Suprapubic skin (tissue), 4 donors: ENCODE measurements around the gene LAIR2. TPM values are rescaled to one million over a fixed set of nuclear protein-coding genes. Genes with fewer than 3 reads are reported as not detected.

Experiments
- DNase-seq, 2 donors: peaks; one replicate each; pipeline ENCODE4 v3.0.0-alpha.2; 2019; ENCODE audit warnings: low spot score in 2 of 2
- H3K27ac ChIP-seq: fragments of 200-600 bp; sonication (generic); one replicate; pipeline ENCODE4 v1.5.1; 2019
- H3K27me3 ChIP-seq: fragments of 200-600 bp; sonication (generic); one replicate; pipeline ENCODE4 v1.5.1; 2019
- H3K36me3 ChIP-seq: fragments of 200-600 bp; sonication (generic); one replicate; pipeline ENCODE4 v1.5.1; 2019
- H3K4me1 ChIP-seq: fragments of 200-600 bp; sonication (generic); one replicate; pipeline ENCODE4 v1.5.1; 2019
- H3K4me3 ChIP-seq: fragments of 200-600 bp; sonication (generic); one replicate; pipeline ENCODE4 v1.5.1; 2019; ENCODE audit warnings: mild to moderate bottlenecking
- H3K9me3 ChIP-seq: fragments of 200-600 bp; sonication (generic); one replicate; pipeline ENCODE4 v1.5.1; 2019
- EP300 ChIP-seq: sonication (generic); formaldehyde crosslinking; IDR thresholded peaks from one replicate; pipeline ENCODE4 v1.6.1; 2017; ENCODE audit warnings: antibody characterized with exemption
- POLR2A ChIP-seq, 2 donors: fragments of 450-650 bp; IDR thresholded peaks; one replicate each; pipeline ENCODE4 v1.6.1; 2017; ENCODE audit warnings: antibody characterized with exemption in 2 of 2, mild to moderate bottlenecking in 2 of 2, moderate library complexity in 2 of 2
- POLR2AphosphoS5 ChIP-seq, 3 donors: sonication (generic); formaldehyde crosslinking; IDR thresholded peaks; one replicate each; pipeline ENCODE4 v1.6.1; 2017; ENCODE audit warnings: antibody characterized with exemption in 3 of 3
- WGBS: methylation state at CpG from one replicate; pipeline ENCODE4 v1.1.5; 2018; 5-methylcytosine and 5-hydroxymethylcytosine counted together
- total RNA-seq, 4 donors: library from RNA; depleted of rRNA; stranded (reverse); fragments of >200 nt; gene quantifications; one replicate each; pipeline ENCODE4 v1.1.0, GENCODE V29; 2016
- TF ChIP-seq, protein P1 (sequence below), 2 donors: fragments of 200-600 bp in 1 of 2; fragments of 450-650 bp in 1 of 2; sonication (generic) in 1 of 2; IDR thresholded peaks; one replicate each; pipeline ENCODE4 v1.5.1; 2016 to 2019; ENCODE audit warnings: antibody characterized with exemption in 2 of 2, mild to moderate bottlenecking in 1 of 2, moderate library complexity in 1 of 2

Gene LAIR2
- total RNA-seq, 4 donors from 2014 or later, result not detected

DNA sequence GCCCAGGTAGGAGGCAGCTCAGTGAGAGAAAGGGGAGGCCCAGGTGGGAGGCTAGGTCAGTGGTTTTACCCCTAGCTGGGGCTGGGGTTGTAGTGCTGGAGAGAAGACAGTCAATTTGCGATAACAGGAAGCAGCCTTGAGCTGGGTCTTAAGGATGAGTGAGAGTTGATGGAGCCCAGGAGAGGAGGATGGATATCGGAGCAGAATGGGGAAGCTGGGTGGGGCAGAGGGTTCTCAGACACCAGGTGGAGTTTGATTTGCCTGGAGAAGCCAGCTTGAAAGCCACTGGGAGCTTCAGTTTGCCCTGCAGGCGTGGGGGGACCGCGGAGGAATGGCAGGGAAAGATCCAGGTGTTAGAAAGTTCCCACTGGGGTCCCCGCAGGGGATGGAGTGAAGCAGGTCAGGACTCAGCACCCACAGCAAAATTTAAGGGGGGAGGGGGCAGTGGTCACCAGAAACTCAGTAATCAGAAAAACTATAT is 28.7 kb upstream of the LAIR2 start:
- Histone ChIP-seq H3K27me3 (no peaks in the 10 kb centered on the region), H3K9me3 (no peaks in the 10 kb centered on the region), H3K4me1 (peaks cover 37% of the 10 kb centered on the region), H3K36me3 (no peaks in the 10 kb centered on the region), H3K27ac (no peak overlapping the region), H3K4me3 (no peak overlapping the region)
- peak in 1 of 2 donors; percentile 59 for DNase-seq
- WGBS, result 43% methylated on average over 6 of the region's 6 CpGs
- TF ChIP-seq, protein P1, sequence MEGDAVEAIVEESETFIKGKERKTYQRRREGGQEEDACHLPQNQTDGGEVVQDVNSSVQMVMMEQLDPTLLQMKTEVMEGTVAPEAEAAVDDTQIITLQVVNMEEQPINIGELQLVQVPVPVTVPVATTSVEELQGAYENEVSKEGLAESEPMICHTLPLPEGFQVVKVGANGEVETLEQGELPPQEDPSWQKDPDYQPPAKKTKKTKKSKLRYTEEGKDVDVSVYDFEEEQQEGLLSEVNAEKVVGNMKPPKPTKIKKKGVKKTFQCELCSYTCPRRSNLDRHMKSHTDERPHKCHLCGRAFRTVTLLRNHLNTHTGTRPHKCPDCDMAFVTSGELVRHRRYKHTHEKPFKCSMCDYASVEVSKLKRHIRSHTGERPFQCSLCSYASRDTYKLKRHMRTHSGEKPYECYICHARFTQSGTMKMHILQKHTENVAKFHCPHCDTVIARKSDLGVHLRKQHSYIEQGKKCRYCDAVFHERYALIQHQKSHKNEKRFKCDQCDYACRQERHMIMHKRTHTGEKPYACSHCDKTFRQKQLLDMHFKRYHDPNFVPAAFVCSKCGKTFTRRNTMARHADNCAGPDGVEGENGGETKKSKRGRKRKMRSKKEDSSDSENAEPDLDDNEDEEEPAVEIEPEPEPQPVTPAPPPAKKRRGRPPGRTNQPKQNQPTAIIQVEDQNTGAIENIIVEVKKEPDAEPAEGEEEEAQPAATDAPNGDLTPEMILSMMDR (IDR thresholded peaks at IDR 0.05), result no peak
- TF ChIP-seq POLR2A (IDR thresholded peaks at IDR 0.05) (no peak), EP300 (no peak), POLR2AphosphoS5 (IDR thresholded peaks at IDR 0.05) (no peak)

DNA sequence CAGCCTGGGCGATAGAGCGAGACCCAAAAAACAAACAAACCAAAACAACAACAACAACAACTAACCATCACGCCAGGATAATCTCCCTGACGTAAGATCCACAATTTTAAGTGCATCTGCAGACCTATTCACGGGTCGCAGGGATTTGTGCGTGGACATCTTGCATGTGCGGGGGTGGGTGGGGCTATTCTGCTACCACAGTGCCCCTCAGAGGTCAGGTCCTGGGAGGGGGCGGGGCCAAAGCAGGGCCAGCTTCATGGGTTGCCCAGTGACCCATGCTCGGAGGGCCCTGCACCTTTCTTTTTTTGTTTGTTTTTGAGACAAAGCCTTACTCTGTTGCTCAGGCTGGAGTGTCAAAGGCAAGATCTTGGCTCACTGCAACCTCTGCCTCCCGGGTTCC is 26.9 kb upstream of the LAIR2 start:
- TF ChIP-seq, protein P1 (IDR thresholded peaks at IDR 0.05), result no peak
- no peak for TF ChIP-seq POLR2A (IDR thresholded peaks at IDR 0.05)
- no peak for TF ChIP-seq EP300
- TF ChIP-seq POLR2AphosphoS5 (IDR thresholded peaks at IDR 0.05), result no peak
- H3K27ac ChIP-seq, result no peak overlapping the region
- no peak for DNase-seq
- H3K9me3 ChIP-seq, result no peaks in the 10 kb centered on the region
- no peak overlapping the region for H3K4me3 ChIP-seq
- H3K36me3 ChIP-seq, result no peaks in the 10 kb centered on the region
- peaks cover 4% of the 10 kb centered on the region for H3K27me3 ChIP-seq
- WGBS, result 92% methylated on average over 9 of the region's 11 CpGs
- H3K4me1 ChIP-seq, result peaks cover 23% of the 10 kb centered on the region

DNA sequence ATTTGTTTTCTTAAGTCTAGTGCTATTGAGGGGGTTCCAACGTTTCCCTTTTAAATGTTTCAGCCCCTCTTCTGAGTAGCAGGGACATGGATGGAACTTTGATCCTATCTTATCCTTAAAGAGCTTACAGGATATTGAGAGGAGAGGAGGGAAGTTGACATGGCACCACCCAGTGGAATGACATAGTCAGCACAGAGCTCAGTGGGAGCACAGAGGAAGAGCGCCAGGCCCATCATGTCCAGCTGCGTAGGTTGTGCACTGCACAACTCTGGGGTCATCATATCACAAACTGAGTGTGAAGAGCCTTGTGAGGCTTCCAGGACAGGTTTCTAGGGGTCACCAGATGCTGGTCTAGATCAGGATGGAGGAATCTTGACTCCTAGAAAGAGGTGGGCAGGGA is 25.0 kb upstream of the LAIR2 start:
- H3K27ac ChIP-seq, result no peak overlapping the region
- no peak overlapping the region for H3K4me3 ChIP-seq
- peaks cover 12% of the 10 kb centered on the region for H3K4me1 ChIP-seq
- DNase-seq, result no peak
- H3K9me3 ChIP-seq, result no peaks in the 10 kb centered on the region
- TF ChIP-seq POLR2AphosphoS5 (IDR thresholded peaks at IDR 0.05) (no peak), EP300 (no peak), POLR2A (IDR thresholded peaks at IDR 0.05) (no peak)
- TF ChIP-seq, protein P1 (IDR thresholded peaks at IDR 0.05), result no peak
- H3K36me3 ChIP-seq, result no peaks in the 10 kb centered on the region
- WGBS, result 65% methylated on average over 3 of the region's 3 CpGs
- peaks cover 4% of the 10 kb centered on the region for H3K27me3 ChIP-seq

DNA sequence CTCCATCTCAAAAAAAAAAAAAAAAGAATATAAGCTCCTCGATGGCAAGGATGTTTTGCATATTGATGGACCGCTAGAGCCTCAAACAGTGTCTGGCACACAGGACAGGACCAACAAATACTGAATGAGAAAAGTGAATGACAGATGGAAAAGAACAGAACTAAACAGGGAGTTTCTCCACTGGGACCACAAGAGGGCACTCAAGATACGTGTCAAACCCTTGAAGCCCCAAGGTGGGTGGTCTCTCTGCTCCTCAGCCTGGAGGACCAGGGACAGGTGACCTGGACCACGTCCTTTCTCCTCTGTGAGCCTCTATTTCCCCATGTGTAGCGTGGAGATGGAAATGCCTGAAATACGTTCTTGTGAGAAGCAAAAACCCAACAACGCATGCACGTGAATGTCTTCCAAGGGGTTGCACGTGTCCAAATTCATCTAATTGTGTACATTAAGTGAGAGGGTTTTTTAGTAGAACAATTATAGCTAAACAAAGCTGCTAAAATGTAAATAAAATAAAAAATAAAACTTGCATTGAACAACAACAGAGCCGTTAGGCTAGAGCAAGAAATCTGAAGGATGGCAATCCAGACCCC is 23.9 kb upstream of the LAIR2 start:
- H3K27ac ChIP-seq, result no peak overlapping the region
- TF ChIP-seq, protein P1 (IDR thresholded peaks at IDR 0.05), result peak in 1 of 2 donors; percentile 49
- TF ChIP-seq POLR2AphosphoS5 (IDR thresholded peaks at IDR 0.05), result no peak
- no peaks in the 10 kb centered on the region for H3K36me3 ChIP-seq
- WGBS, result 29% methylated on average over 10 of the region's 10 CpGs
- H3K4me3 ChIP-seq, result no peak overlapping the region
- peaks cover 6% of the 10 kb centered on the region for H3K4me1 ChIP-seq
- H3K27me3 ChIP-seq, result peaks cover 4% of the 10 kb centered on the region
- no peak for DNase-seq
- H3K9me3 ChIP-seq, result no peaks in the 10 kb centered on the region

DNA sequence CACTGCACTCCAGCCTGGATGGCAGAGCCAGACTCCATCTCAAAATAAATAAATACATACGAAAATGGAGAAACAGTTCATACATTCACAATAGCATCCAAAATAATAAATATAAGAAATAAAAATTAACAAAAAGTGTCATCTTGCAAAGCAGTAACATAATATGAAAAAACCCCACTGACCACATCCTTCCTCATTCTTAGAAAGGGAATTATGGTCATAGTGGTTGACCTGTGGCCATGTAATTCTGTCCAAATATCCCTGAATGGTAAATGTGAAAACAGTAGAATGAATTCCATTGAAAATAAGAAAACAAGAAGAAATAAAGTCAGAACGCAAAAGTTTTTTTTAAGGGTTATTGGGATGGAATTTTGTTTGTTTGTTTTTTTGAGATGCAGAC is 22.6 kb upstream of the LAIR2 start:
- Histone ChIP-seq H3K4me1 (peaks cover 4% of the 10 kb centered on the region), H3K36me3 (no peaks in the 10 kb centered on the region), H3K4me3 (no peak overlapping the region), H3K27me3 (peaks cover 14% of the 10 kb centered on the region), H3K27ac (no peak overlapping the region), H3K9me3 (no peaks in the 10 kb centered on the region)
- TF ChIP-seq, protein P1 (IDR thresholded peaks at IDR 0.05), result no peak
- TF ChIP-seq EP300 (no peak), POLR2AphosphoS5 (IDR thresholded peaks at IDR 0.05) (no peak), POLR2A (IDR thresholded peaks at IDR 0.05) (no peak)
- WGBS, result 62% methylated on average over 2 of the region's 2 CpGs
- DNase-seq, result no peak
